ENCODE data around the gene OMP.

The OMP gene, protein sequence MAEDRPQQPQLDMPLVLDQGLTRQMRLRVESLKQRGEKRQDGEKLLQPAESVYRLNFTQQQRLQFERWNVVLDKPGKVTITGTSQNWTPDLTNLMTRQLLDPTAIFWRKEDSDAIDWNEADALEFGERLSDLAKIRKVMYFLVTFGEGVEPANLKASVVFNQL

DNA sequence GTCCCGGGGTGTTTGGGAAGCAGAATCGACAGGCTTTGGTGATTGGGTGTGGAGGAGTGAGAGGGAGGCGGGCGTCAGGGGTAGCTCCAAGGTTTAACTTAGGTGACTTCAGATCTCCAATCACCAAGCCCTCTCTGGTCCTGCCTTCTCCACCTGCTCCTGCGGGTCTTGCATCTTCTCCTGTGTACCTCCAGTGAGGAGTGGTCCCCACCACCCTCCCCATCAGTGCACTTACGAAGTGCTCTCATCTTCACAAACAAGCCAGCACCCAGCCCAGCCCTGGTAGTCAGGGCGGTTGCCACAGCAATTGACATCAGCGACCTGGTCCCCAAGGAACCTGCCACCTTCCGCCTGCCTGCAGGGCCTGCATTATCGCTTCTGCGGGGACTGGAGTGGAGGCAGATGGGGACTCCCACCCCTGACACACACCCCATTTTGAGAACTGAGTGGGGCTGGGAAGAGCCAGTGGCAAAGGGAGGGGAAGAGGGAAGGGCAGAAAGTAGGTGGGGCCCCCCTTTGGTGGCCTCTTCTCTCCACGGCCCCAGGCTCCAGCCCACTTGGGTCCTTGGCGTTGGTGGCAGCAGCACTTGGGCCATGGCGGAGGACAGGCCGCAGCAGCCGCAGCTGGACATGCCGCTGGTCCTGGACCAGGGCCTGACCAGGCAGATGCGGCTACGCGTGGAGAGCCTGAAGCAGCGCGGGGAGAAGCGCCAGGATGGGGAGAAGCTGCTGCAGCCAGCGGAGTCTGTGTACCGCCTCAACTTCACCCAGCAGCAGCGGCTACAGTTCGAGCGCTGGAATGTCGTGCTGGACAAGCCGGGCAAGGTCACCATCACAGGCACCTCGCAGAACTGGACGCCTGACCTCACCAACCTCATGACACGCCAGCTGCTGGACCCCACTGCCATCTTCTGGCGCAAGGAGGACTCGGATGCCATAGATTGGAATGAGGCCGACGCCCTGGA is at the start of gene OMP:
TSS of gene OMP (plus strand) at position 595 of the 965 bp plus-strand sequence. CDS start at position 595, 0 bp downstream.
- TF ChIP-seq, protein P1, sequence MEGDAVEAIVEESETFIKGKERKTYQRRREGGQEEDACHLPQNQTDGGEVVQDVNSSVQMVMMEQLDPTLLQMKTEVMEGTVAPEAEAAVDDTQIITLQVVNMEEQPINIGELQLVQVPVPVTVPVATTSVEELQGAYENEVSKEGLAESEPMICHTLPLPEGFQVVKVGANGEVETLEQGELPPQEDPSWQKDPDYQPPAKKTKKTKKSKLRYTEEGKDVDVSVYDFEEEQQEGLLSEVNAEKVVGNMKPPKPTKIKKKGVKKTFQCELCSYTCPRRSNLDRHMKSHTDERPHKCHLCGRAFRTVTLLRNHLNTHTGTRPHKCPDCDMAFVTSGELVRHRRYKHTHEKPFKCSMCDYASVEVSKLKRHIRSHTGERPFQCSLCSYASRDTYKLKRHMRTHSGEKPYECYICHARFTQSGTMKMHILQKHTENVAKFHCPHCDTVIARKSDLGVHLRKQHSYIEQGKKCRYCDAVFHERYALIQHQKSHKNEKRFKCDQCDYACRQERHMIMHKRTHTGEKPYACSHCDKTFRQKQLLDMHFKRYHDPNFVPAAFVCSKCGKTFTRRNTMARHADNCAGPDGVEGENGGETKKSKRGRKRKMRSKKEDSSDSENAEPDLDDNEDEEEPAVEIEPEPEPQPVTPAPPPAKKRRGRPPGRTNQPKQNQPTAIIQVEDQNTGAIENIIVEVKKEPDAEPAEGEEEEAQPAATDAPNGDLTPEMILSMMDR (IDR thresholded peaks at IDR 0.05): no peak
- no peaks in the 10 kb centered on the region for H3K4me1 ChIP-seq
- no peak within 1 kb of the TSS for H3K4me3 ChIP-seq (ENCODE audit: low read depth, low read length)
- no peaks in the 10 kb centered on the region for H3K27me3 ChIP-seq (ENCODE audit: control insufficient read depth, insufficient read depth, low read length)
- H3K36me3 ChIP-seq (ENCODE audit: control insufficient read depth, insufficient read depth, low read length): no peaks in the 10 kb centered on the region
- H3K4me2 ChIP-seq (ENCODE audit: low read length): no peak within 1 kb of the TSS
- H3K9ac ChIP-seq: no peak within 1 kb of the TSS
- H3K27ac ChIP-seq: no peak within 1 kb of the TSS
- H3K79me2 ChIP-seq: no peaks in the 10 kb centered on the region
- no peak within 1 kb of the TSS for H2AFZ ChIP-seq
- no peaks in the 10 kb centered on the region for H3K9me3 ChIP-seq (ENCODE audit: control insufficient read depth, low read length)

DNA sequence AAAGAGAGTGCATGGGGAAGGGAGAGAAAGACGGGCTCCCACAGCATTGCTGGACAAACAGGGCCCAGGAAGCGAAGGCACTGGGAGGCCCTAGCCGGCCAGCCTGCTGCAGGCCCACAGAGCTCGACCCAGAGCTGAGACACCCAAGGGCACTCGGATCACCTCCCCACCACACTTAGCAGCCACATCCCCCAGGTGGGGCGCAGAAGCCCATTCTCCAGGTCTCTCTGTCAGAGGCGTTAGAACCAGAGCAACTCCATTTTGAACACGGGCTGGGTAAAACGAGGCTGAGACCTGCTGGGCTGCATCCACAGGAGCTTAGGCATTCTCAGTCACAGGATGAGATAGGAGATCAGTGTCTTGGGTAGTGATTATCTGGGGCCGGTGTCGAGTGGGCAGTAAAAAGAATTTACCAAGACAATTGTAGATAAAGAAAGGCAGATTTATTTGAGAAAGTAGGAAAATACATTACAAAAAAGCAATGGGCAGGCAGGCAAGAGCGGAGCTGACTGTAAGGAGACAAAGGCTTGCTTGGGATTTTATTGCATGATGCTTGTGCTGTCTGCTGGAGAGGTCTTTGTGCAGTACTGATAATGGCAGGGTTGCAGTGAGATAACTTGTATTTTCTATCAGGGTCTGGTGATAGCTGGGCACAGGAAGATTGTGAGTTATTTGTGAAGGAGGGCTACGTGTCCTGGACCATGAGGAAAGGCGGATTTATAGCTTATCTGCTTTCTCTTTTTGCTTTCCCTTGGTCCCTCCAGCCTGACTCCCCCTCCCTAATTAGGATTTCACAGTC is 49.2 kb upstream of the OMP start:
- H3K4me2 ChIP-seq (ENCODE audit: low read length): no peak overlapping the region
- H3K79me2 ChIP-seq: no peaks in the 10 kb centered on the region
- no peaks in the 10 kb centered on the region for H3K36me3 ChIP-seq (ENCODE audit: control insufficient read depth, insufficient read depth, low read length)
- H3K4me1 ChIP-seq: no peaks in the 10 kb centered on the region
- no peaks in the 10 kb centered on the region for H3K27me3 ChIP-seq (ENCODE audit: control insufficient read depth, insufficient read depth, low read length)
- no peak overlapping the region for H3K9ac ChIP-seq
- no peak overlapping the region for H3K27ac ChIP-seq
- H2AFZ ChIP-seq: no peak overlapping the region
- TF ChIP-seq, protein P1 (IDR thresholded peaks at IDR 0.05): no peak
- H3K4me3 ChIP-seq (ENCODE audit: low read depth, low read length): no peak overlapping the region
- H3K9me3 ChIP-seq (ENCODE audit: control insufficient read depth, low read length): no peaks in the 10 kb centered on the region

DNA sequence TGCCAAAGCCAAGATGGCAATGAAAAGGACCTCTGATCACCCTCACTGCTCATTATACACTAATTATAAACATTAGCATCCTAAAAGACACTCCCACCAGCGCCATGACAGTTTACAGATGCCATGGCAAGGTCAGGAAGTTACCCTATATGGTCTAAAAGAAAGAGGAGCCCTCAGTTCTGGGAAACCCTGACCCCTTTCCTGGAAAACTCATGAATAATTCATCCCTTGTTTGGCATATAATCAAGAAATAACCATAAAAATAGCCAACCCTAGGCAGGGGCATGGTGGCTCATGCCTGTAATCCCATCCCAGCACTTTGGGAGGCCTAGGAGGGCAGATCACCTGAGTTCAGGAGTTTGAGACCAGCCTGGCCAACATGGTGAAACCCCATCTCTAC is 48.6 kb upstream of the OMP start:
- Histone ChIP-seq H3K4me1 (no peaks in the 10 kb centered on the region), H3K9me3 (ENCODE audit: control insufficient read depth, low read length) (no peaks in the 10 kb centered on the region), H3K4me2 (ENCODE audit: low read length) (no peak overlapping the region), H3K36me3 (ENCODE audit: control insufficient read depth, insufficient read depth, low read length) (no peaks in the 10 kb centered on the region), H3K27ac (no peak overlapping the region), H3K9ac (no peak overlapping the region), H2AFZ (no peak overlapping the region), H3K27me3 (ENCODE audit: control insufficient read depth, insufficient read depth, low read length) (no peaks in the 10 kb centered on the region), H3K79me2 (no peaks in the 10 kb centered on the region), H3K4me3 (ENCODE audit: low read depth, low read length) (no peak overlapping the region)
- TF ChIP-seq, protein P1 (IDR thresholded peaks at IDR 0.05): no peak

DNA sequence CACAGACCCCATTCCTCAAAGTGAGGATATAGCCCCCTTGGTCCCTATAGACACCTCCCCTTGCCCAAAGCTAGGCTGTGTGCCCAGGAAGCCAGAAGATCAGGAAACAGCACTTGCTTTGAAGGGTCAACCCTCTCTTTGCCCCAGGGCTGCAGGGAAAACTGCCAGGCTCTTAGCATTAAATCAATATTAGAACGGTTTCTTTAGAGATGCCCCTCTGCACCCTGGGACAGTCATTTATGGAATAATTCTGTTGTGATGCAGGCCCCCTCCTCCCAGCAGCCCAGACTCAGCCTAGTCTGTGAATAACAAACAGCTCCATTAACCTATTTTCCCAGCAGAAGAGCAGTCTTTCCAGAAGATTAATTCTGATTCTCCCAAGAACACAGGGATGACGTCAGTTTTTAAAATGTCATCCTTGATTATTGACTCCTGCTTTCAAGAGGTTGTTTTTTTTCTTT is 47.5 kb upstream of the OMP start:
- H3K4me3 ChIP-seq (ENCODE audit: low read depth, low read length): no peak overlapping the region
- no peak overlapping the region for H3K4me2 ChIP-seq (ENCODE audit: low read length)
- H3K36me3 ChIP-seq (ENCODE audit: control insufficient read depth, insufficient read depth, low read length): no peaks in the 10 kb centered on the region
- no peak overlapping the region for H3K27ac ChIP-seq
- H3K4me1 ChIP-seq: no peaks in the 10 kb centered on the region
- H3K9me3 ChIP-seq (ENCODE audit: control insufficient read depth, low read length): no peaks in the 10 kb centered on the region
- no peak overlapping the region for H3K9ac ChIP-seq
- no peaks in the 10 kb centered on the region for H3K27me3 ChIP-seq (ENCODE audit: control insufficient read depth, insufficient read depth, low read length)
- TF ChIP-seq, protein P1 (IDR thresholded peaks at IDR 0.05): no peak
- no peaks in the 10 kb centered on the region for H3K79me2 ChIP-seq
- no peak overlapping the region for H2AFZ ChIP-seq

Data from parathyroid adenoma (tissue), 2 donors.